Femur (tissue), 1 donor: ENCODE data around the gene ATP6V1G2.

Source experiments
- DNase-seq: peaks from one replicate; pipeline ENCODE4 v3.0.0-alpha.2; 2017

The ATP6V1G2 gene

GRCh38 chr6:31546958-31547726 lies 734 bp upstream of the ATP6V1G2 start, which contains the start of gene NFKBIL1:
Gene NFKBIL1, plus strand, starts transcription at chr6:31547608. Its CDS starts 87 bp downstream, at chr6:31547695.
- peak; percentile 98 for DNase-seq

GRCh38 chr6:31545291-31545690 lies 1.1 kb downstream of the ATP6V1G2 start:
- DNase-seq, result no peak

GRCh38 chr6:31544676-31545075 lies 1.7 kb downstream of the ATP6V1G2 start:
- DNase-seq, result no peak

- no peak for DNase-seq
These were observed 2.8 kb downstream of the ATP6V1G2 start for GRCh38 chr6:31543639-31544038.

- peak; percentile 97 for DNase-seq
These were observed 4.5 kb downstream of the ATP6V1G2 start, which contains the start of gene DDX39B for GRCh38 chr6:31541658-31542521. Gene DDX39B, minus strand, starts transcription at chr6:31542003. Its CDS starts 1,471 bp downstream, at chr6:31540532.

- DNase-seq, result peak; percentile 61
These were observed 5.2 kb downstream of the ATP6V1G2 start for GRCh38 chr6:31541059-31541657.

GRCh38 chr6:31540640-31541039 lies 5.8 kb downstream of the ATP6V1G2 start:
- no peak for DNase-seq

- no peak for DNase-seq
These were observed 7.5 kb downstream of the ATP6V1G2 start for GRCh38 chr6:31538805-31539400.

GRCh38 chr6:31535538-31536324 lies 10.7 kb downstream of the ATP6V1G2 start:
- no peak for DNase-seq

- DNase-seq, result no peak
These were observed 11.8 kb downstream of the ATP6V1G2 start for GRCh38 chr6:31534521-31535040.

- DNase-seq, result no peak
These were observed 12.4 kb downstream of the ATP6V1G2 start for GRCh38 chr6:31534011-31534410.

- no peak for DNase-seq
These were observed 13.0 kb downstream of the ATP6V1G2 start for GRCh38 chr6:31533455-31533841.

- DNase-seq, result no peak
These were observed 13.6 kb downstream of the ATP6V1G2 start for GRCh38 chr6:31532644-31533454.

- no peak for DNase-seq
These were observed 14.4 kb downstream of the ATP6V1G2 start for GRCh38 chr6:31531771-31532643.

- no peak for DNase-seq
These were observed 15.2 kb downstream of the ATP6V1G2 start for GRCh38 chr6:31531162-31531561.

GRCh38 chr6:31530659-31531058 lies 15.7 kb downstream of the ATP6V1G2 start:
- DNase-seq, result no peak

GRCh38 chr6:31529329-31530150 lies 16.9 kb downstream of the ATP6V1G2 start:
- peak; percentile 46 for DNase-seq

GRCh38 chr6:31528821-31529328 lies 17.5 kb downstream of the ATP6V1G2 start, which contains the start of gene MCCD1:
Gene MCCD1, plus strand, starts transcription at chr6:31528962. Its CDS starts 53 bp downstream, at chr6:31529015.
- DNase-seq, result no peak
